A549 (cell line): Measurements from ENCODE around the gene SCG5. TPM values are rescaled to one million over a fixed set of nuclear protein-coding genes. Genes with fewer than 3 reads are reported as not detected.

Source experiments
- ATAC-seq, 2 experiments: fragments of 200-7000 bp in 1 of 2; fragments of >200 bp in 1 of 2; cut with Nextera tagmentation in 1 of 2; cut with Tn5 transposase in 1 of 2; 3 replicates each; pipeline versions ENCODE4 v1.8.0 to v1.9.1; 2018 to 2020; ENCODE audit warnings: mild to moderate bottlenecking in 1 of 2, moderate library complexity in 1 of 2
- CTCF ChIA-PET: fragments of 300-600 bp; sonication (Branson Sonifier 250); formaldehyde crosslinking; extraction: SDS; loops from one replicate; lab custom pipeline; 2021; ENCODE audit warnings: antibody characterized with exemption, inconsistent platforms; lab: Yijun Ruan, JAX
- POLR2A ChIA-PET: fragments of 350-600 bp; formaldehyde crosslinking; extraction: SDS; loops from one replicate; lab custom pipeline; 2021; ENCODE audit warnings: antibody characterized with exemption, inconsistent platforms; lab: Yijun Ruan, JAX
- DNase-seq, 2 experiments: peaks; one replicate each; pipeline versions ENCODE4 v3.0.0 to v3.0.0-alpha.2; 2011 to 2016; ENCODE audit warnings: low read depth in 1 of 2, low spot score in 1 of 2
- FAIRE-seq: peaks from 2 replicates; lab custom pipeline; 2011; peaks lifted over from hg19 to GRCh38; lab: Jason Lieb, UNC
- H3K27ac ChIP-seq, 2 experiments: fragments of >200 bp; sonication (Bioruptor Twin); formaldehyde crosslinking; 3 replicates each; pipeline ENCODE4 v1.5.1; 2016 to 2017
- H3K4me1 ChIP-seq: fragments of >200 bp; sonication (Bioruptor Twin); formaldehyde crosslinking; 3 replicates; pipeline ENCODE4 v1.6.1; 2016
- H3K4me2 ChIP-seq: fragments of >200 bp; sonication (Bioruptor Twin); formaldehyde crosslinking; 3 replicates; pipeline ENCODE4 v1.6.1; 2016
- H3K4me3 ChIP-seq: fragments of >200 bp; sonication (Bioruptor Twin); formaldehyde crosslinking; 3 replicates; pipeline ENCODE4 v1.5.1; 2016
- H3K9me3 ChIP-seq: fragments of >200 bp; sonication (Bioruptor Twin); formaldehyde crosslinking; 3 replicates; pipeline ENCODE4 v1.6.1; 2016
- HOXB5 ChIP-seq: fragments of 250-450 bp; sonication (Bioruptor Pico); IDR thresholded peaks from 2 replicates; pipeline ENCODE4 v1.5.0; 2020; ENCODE audit warnings: mild to moderate bottlenecking, moderate library complexity
- MAFK ChIP-seq: fragments of 450-650 bp; IDR thresholded peaks from 2 replicates; pipeline ENCODE4 v1.6.1; 2014; ENCODE audit not compliant: partially characterized antibody
- WGBS: methylation state at CpG from one replicate; pipeline ENCODE4 v1.1.6; 2017; ENCODE audit errors: missing lambda C conversion rate; 5-methylcytosine and 5-hydroxymethylcytosine counted together
- polyA plus RNA-seq, 4 experiments: library from polyadenylated mRNA; depleted of rRNA in 3 of 4; stranded (reverse); fragments of >200 nt; fragmentation: RNase III in 1 of 4; extraction: RNeasy Plus Mini Kit Qiagen cat#74134 plus additional on column Dnase treatment in 1 of 4; gene quantifications; 2 replicates in 3 of 4; 3 replicates in 1 of 4; pipeline ENCODE4 v1.2.3, GENCODE V29; 2011 to 2017
- small RNA-seq, 6 experiments: library from RNA; depleted of rRNA; stranded (forward); fragments of <200 nt; gene quantifications; one replicate each; pipeline ENCODE3, GENCODE V24; 2012

Gene SCG5
- polyA plus RNA-seq, 2 of the 4 experiments (the other 2 are of a cell fraction) = 1.4 to 9.4 TPM

DNA sequence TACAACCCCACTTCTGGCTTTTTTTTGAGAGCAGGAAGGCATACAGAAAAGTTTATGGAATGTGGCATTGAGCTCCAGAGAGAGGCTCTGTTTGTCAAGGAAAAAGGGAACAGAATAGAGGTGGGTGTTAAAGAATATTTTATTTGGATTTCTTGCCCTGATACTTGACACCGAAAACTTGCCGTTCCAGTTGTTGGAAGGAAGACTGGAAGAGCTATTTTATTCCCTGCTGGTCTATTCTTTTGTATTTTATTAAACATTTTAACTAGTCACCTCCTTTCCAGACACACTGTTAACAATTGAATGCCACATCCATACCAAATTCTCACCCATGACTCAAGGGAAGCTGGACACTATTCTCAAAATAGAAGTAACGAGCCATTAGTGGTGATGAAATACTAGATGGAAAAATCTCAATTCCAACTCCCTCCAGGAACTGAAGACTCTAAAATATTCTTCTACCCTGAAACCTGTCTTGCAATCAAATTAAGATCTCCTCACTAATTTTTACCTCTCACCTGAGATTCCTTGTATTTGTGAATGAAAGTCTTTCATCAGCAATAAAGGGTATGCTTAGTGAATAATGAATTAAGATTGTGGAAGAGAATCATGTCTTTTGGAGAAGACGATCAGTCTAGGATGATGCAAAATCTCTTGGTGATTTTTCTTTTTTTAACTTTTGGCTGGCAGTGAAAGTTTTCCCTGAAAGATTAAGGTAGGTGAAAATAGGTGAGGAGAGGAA is 104.8 kb downstream of the SCG5 start:
- TF ChIP-seq MAFK = no peak
- TF ChIP-seq HOXB5 (CRISPR knock-in tag) = no peak
- 93% methylated on average over 4 of the region's 4 CpGs for WGBS
- FAIRE-seq (peak; percentile 49), ATAC-seq (no peak), DNase-seq (no peak)
- Histone ChIP-seq H3K4me3 (no peak overlapping the region), H3K4me1 (no peaks in the 10 kb centered on the region), H3K27ac (no peak overlapping the region), H3K9me3 (peaks cover 3% of the 10 kb centered on the region; the same call in 1 of the 3 replicates), H3K4me2 (no peak overlapping the region)
- ChIA-PET CTCF (no interaction called here), POLR2A (no interaction called here)

Small RNA genes within 50 kb of the gene (small RNA-seq; reads per million reads assigned to genes)
- 0 reads per million in 6 experiments for gene RN7SL286P

Other genes starting within 250 kb of the SCG5 start
- 0.77 and 0.83 TPM in 2 replicates for gene GOLGA8K, start 238.4 kb upstream of the SCG5 start, polyA plus RNA-seq (2011; rRNA removed)
- 0.43 to 0.87 TPM (median 0.75 TPM) in 3 replicates for gene GOLGA8K, start 238.4 kb upstream of the SCG5 start, polyA plus RNA-seq (2017; fragmentation: RNase III; extraction: RNeasy Plus Mini Kit Qiagen cat#74134 plus additional on column Dnase treatment)
- gene GOLGA8O, start 186.1 kb upstream of the SCG5 start, polyA plus RNA-seq (2011; rRNA removed) = 1.0 TPM in 2 replicates
- 0.28 to 0.51 TPM (median 0.39 TPM) in 3 replicates for gene GOLGA8O, start 186.1 kb upstream of the SCG5 start, polyA plus RNA-seq (2017; fragmentation: RNase III; extraction: RNeasy Plus Mini Kit Qiagen cat#74134 plus additional on column Dnase treatment)
- gene GOLGA8N, start 48.3 kb upstream of the SCG5 start, polyA plus RNA-seq (2011; rRNA removed) = 3.1 and 3.3 TPM in 2 replicates
- gene GOLGA8N, start 48.3 kb upstream of the SCG5 start, polyA plus RNA-seq (2017; fragmentation: RNase III; extraction: RNeasy Plus Mini Kit Qiagen cat#74134 plus additional on column Dnase treatment) = 3.0 to 3.9 TPM (median 3.0 TPM) in 3 replicates
- gene ARHGAP11A, start 26.2 kb upstream of the SCG5 start, polyA plus RNA-seq (2011; rRNA removed) = 39.3 and 41.4 TPM in 2 replicates
- gene ARHGAP11A, start 26.2 kb upstream of the SCG5 start, polyA plus RNA-seq (2017; fragmentation: RNase III; extraction: RNeasy Plus Mini Kit Qiagen cat#74134 plus additional on column Dnase treatment) = 90.9 to 121 TPM (median 121 TPM) in 3 replicates
- gene GREM1, start 76.3 kb downstream of the SCG5 start, polyA plus RNA-seq (2011; rRNA removed) = 10.5 and 11.0 TPM in 2 replicates
- 3.4 to 4.4 TPM (median 3.5 TPM) in 3 replicates for gene GREM1, start 76.3 kb downstream of the SCG5 start, polyA plus RNA-seq (2017; fragmentation: RNase III; extraction: RNeasy Plus Mini Kit Qiagen cat#74134 plus additional on column Dnase treatment)